DMS114 treated with DMSO at 0.1 percent for 48 hours (cell line): Measurements from ENCODE around the gene PANK2.
"Not testable (repeated sequence)": the region's sequence is repeated elsewhere in the genome, so short reads cannot be mapped to it uniquely, and the experiment has no call there.

ENCODE experiments used
- DNase-seq: peaks from one replicate; lab custom pipeline; 2025; ENCODE audit not compliant: unreplicated experiment; lab: John Stamatoyannopoulos, UW

The PANK2 gene

DNA sequence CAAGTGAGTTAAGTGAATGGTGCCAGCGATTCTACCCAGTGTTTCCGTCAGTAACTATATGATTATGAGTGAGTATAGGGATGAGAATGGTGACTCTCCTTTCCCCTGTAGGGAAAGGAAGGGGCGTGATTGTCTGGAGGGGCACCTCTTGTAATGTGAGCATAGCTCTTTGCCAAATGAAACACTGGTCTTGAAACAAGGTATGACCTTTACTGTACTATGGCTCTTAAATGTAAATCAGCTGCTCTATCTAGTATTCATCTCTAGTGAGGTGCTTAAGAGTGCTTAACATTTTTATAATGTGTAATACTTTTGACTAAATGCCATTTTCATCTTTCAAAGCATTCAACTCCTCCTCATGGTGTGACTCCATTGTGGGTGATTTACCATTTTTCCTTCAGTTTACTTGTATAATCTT, 11.0 kb downstream of the PANK2 start:
- DNase-seq, result no peak

DNA sequence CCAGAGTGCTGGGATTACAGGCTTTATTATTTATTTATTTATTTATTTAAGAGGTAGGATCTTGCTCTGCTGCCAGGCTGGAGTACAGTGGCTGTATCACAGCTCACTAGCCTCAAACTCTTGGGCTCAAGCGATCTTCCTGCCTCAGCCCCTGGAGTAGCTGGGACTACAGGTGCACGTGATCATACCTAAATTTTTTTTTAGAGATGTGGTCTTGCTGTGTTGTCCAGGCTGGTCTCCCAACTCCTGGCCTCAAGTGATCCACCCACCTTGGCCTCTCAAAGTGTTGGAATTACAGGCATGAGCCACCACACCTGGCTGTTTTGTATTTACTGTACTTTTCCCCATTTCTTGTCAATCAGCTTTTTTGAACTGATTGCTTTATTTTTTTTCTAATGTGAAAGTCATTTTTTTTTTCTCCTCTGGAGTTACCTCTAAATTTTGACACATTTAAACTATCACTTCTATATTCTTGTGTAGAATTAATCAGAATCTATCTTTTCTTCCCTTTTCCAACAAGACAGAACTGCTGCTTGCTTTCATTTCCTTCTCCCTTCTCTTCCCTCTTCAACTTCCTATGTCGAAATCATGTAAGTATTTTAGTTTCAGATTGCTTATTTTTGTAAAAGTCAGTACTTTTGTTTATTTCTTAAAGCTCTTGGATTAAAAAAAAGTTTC, 12.0 kb downstream of the PANK2 start:
- DNase-seq, result no peak

DNA sequence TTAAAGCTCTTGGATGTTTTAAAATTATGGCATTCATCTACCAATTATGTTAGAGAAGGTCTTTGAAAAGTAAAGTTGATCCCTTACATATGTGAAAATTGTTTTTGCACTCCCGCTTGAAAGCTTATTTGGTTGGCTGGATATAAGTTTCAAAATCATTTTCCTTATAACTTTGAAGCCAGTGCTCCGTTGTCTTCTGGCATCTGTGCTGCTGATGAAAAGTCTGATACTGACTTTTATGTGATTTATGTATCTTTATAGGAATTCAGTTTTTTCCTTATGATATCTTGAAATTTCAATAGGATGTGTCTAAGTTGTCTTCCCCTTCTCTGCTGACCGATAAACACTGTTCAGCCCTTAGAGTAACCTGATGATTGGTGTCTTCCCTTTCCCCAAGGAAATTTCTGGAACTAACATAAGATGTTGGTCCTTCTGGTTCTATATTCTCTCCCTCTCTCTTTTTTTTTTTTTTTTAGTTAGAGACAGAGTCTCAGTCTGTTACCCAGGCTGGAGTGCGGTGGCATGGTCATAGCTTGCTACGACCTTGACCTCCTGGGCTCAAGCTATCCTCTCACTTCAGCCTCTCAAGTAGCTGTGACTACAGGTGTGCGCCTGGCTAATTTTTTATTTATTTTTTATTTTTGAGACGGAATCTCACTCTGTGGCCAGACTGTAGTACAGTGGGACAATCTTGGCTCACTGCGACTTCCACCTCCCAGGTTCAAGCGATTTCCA, 12.7 kb downstream of the PANK2 start:
- DNase-seq, result no peak

GRCh38 chr20:3902446-3902845, 13.3 kb downstream of the PANK2 start:
- no peak for DNase-seq

- no peak for DNase-seq
Observed at GRCh38 chr20:3904224-3904623, 15.0 kb downstream of the PANK2 start.

GRCh38 chr20:3904857-3905256, 15.7 kb downstream of the PANK2 start:
- DNase-seq, result no peak

- not testable (repeated sequence) for DNase-seq
Observed at GRCh38 chr20:3906744-3907721, 17.8 kb downstream of the PANK2 start.

DNA sequence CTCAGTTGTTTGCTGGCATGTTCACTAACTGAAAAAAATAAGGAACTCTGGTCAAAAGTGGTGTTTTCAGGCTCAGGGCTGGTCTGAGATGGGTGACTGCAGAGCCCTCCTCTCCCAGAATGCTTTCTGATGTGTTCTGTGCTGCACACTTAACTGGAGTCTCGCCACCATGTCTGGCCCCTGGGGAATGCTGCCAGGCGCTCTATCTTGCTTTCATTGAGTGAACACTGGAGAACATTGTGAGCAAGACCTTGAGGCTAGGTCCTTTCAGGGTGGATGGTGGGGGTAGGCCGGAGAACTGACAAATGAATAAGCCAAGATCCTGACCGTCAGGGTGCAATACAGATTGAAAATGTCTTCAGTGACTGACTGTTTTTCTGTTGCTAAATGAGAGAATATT, 19.5 kb downstream of the PANK2 start:
- DNase-seq, result no peak

DNA sequence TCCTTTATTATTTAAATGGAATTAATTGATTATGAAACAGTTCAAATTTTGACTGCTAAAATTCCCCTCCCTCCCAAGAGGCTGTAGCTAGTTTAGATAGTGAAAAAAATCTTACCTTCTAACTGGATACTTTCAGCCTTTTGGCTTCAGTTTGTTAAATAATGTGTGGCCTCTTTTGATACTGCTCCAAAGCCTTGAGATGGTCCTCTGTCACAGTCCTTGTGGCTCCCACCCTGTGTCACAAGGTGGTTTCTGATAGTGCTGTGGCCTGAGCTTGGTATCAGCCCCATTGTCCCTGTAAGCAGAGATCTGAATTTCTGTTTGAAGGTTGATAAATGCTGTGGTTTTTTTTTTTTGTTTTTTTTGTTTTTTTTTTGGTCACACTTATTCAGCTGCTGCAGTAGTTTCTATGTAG, 20.8 kb downstream of the PANK2 start:
- DNase-seq, result no peak

- no peak for DNase-seq
Observed at GRCh38 chr20:3910853-3911252, 21.7 kb downstream of the PANK2 start.

GRCh38 chr20:3911956-3912355, 22.8 kb downstream of the PANK2 start:
- no peak for DNase-seq

DNA sequence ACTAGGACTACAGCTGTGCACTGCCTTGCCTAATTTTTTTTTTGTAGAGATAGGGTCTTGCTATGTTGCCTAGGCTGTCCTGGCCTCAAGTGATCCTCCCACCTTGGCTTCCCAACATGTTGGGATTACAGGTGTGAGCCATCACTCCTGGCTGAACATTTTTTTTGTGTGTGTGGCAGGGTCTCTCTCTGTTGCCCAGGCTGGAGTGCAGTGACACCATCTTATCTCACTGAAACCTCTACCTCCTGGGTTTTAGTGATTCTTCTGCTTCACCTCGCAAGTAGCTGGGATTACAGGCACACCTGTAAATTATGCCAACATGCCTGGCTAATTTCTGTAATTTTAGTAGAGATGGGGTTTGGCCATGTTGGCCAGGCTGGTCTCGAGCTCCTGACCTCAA, 25.3 kb downstream of the PANK2 start:
- DNase-seq, result no peak

DNA sequence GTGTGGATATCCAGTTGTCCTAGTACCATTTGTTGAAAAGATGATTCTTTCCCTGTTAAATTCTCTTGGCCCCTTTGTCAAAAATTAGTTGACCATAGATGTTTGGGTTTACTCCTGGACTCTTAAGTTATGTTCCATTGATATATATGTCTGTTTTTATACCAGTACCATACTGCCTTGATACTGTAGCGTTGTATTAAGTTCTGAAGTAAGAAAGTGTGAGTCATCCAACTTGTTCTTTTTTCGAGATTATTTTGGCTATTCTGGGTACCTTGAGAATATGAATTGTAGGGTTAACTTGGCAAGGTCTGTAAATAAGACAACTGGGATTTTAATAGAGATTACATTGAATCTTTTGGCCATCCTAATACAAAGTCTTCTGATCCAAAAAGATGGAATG, 26.5 kb downstream of the PANK2 start:
- DNase-seq, result no peak

DNA sequence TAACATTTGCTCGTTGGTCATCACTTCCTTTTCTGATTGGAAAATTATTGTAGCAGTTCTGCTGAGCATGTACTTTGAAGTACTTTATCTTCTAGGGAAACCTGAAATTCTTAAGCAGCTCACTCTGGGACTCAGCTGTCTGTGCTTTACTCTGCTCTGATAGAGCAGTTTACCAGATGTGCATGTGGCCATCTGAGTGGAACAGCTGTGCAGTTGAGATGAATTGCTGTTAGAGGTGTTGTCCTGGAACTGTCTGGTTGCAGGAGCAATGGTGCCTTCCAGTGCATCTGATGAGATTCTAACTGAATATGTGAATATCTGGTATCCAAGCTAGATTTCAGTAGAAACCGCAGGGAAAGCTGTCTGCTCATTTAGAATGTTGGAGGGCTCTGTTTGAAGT, 27.2 kb downstream of the PANK2 start:
- no peak for DNase-seq

- no peak for DNase-seq
Observed at GRCh38 chr20:3919352-3919751, 30.2 kb downstream of the PANK2 start.

DNA sequence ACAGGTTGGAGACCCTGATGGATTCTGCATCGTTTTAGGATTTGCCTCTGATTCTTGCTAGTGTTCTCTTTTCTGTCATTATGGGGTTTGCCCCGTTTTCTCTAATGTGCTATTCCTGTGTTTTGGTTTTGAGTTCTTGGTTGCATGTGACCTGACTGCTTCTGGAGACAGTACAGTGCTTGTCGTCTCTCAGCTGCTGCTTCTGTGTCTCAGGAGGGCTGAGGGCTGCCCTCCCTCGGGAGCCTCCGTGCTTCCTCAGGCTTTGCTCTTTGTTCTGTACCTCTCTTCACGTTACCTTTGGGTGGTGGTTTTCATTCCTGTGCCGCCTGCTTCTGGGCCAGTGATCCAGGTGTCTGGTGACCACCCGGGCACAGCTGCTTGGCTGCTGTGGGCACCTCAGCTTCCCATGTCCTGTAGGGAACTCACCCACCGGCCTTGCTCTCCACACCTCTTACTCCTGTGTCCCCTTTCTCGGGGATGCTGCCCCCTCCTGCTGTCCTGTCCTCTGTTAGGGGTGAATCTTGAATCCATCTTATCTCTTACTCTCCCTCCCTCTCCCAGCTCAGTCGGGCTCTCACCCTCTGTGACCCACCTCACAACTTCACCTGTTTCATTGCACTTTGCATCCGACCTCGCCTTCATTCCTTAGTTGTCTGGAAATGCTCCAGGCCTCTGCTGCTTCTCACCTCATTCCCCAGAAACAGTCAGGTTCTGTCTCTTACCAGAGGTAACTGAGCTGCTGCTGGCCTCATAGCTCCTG, 33.2 kb downstream of the PANK2 start:
- no peak for DNase-seq

- no peak for DNase-seq
Observed at GRCh38 chr20:3922983-3923339, 33.8 kb downstream of the PANK2 start.

DNA sequence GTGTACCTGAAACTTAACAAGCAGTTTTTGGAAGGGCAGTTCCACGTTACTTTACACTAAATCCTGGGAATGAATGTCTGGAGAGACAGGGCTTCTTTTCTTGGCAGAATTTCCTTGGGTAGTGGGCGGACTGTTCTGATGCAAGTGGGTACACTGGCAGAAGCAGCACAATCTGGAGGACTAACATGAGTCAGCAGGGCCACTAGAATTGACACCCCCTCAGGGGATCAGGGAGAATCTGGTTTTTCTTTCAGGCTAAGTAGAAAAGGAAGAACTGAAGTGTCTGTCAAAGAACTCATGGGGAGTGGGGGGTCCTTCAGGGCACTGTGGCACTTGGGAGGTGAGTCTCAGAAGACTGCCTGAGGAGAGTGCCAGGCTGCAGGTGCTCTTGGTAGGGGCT, 34.6 kb downstream of the PANK2 start:
- DNase-seq, result no peak

- no peak for DNase-seq
Observed at GRCh38 chr20:3924304-3925112, 35.3 kb downstream of the PANK2 start.

DNA sequence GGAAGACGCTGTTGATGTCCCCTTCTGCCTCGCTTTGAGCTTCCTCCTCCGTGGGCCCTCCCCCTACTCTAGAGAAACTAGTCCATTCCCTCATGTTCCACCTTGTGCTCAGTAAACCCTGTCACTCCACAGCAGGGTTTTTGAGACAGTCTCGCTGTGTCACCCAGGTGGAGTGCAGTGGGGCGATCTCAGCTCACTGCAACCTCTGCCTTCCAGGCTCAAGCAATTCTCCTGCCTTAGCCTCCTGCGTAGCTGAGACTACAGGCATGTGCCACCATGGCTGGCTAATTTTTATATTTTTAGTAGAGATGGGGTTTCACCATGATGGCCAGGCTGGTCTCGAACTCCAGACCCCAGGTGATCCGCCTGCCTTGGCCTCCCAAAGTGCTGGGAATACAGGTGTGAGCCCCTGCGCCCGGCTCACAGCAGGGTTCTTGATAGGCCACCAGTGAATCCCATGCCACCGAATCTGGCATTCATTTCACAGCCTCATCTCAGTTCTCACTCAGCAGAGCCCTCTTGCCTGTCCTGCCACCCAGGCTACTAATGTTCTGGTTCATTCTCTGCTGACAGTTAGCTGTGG, 36.0 kb downstream of the PANK2 start:
- no peak for DNase-seq
